ES-I3 (cell line): ENCODE data around the gene F13A1.

ENCODE experiments used
- H3K36me3 ChIP-seq: 2 replicates; pipeline ENCODE4 v1.6.1; 2013; ENCODE audit warnings: mild to moderate bottlenecking, low read length, control low read depth, moderate library complexity; ENCODE audit not compliant: insufficient read depth
- H3K4me1 ChIP-seq: 2 replicates; pipeline ENCODE4 v1.6.1; 2013; ENCODE audit warnings: mild to moderate bottlenecking, control low read depth, low read length; ENCODE audit not compliant: insufficient read depth
- H3K9ac ChIP-seq: 2 replicates; pipeline ENCODE4 v1.6.1; 2013; ENCODE audit warnings: low read depth, mild to moderate bottlenecking, low read length, moderate library complexity
- H3K9me3 ChIP-seq: 2 replicates; pipeline ENCODE4 v1.6.1; 2013; ENCODE audit warnings: mild to moderate bottlenecking, low read length, moderate library complexity; ENCODE audit not compliant: control insufficient read depth, insufficient read depth

The F13A1 gene

GRCh38 chr6:6217855-6218758 is 102.4 kb downstream of the F13A1 start:
- no peak overlapping the region for H3K9ac ChIP-seq
- no peaks in the 10 kb centered on the region for H3K9me3 ChIP-seq
- no peaks in the 10 kb centered on the region for H3K36me3 ChIP-seq
- no peaks in the 10 kb centered on the region for H3K4me1 ChIP-seq

- Histone ChIP-seq H3K36me3 (no peaks in the 10 kb centered on the region; the same call in 1 of the 2 replicates), H3K9me3 (peaks cover 5% of the 10 kb centered on the region; the same call in 1 of the 2 replicates), H3K4me1 (no peaks in the 10 kb centered on the region), H3K9ac (no peak overlapping the region)
Measured at GRCh38 chr6:6210994-6211393, 109.5 kb downstream of the F13A1 start.

DNA sequence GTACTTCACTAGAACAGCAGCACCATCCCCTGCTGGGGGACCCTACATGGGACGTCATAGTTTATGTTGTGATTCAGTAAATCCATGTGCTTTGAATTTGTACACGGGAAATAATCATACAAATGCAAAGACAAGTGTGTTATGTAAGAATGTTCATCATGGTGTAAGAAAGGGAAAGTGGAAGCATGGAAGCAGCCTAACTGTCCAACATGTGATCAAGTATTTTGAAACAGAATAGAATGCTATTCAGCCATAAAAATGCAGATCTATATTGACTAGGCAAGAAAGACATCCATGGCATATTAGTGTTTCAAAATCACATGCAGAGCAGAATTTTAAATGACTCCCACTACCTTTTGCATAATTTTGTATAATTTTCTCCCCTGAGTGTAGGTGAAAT is 117.6 kb downstream of the F13A1 start:
- Histone ChIP-seq H3K36me3 (no peaks in the 10 kb centered on the region), H3K9me3 (no peaks in the 10 kb centered on the region), H3K4me1 (no peaks in the 10 kb centered on the region), H3K9ac (no peak overlapping the region)

- Histone ChIP-seq H3K9ac (no peak overlapping the region), H3K4me1 (no peaks in the 10 kb centered on the region), H3K9me3 (no peaks in the 10 kb centered on the region), H3K36me3 (no peaks in the 10 kb centered on the region)
Measured at GRCh38 chr6:6201200-6201599, 119.3 kb downstream of the F13A1 start.

DNA sequence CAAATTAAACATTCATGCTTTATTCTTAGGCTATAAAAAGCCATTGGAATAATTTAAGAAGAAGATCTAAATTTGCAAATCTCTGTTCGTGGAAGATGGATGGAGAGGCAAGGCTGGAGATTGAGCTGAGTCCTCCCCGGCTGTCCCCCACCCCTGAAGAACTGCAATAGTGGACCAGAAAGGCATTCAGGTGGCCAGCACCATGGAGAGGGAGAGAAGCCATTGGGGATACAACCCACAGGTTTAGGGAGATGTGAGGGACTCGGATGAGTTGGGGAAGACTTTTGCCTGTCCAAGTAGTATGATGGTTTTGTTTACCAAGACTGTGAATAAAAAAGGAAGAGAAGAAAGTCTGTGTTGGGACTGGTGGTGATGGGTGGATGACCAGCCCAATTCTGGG is 120.8 kb downstream of the F13A1 start:
- H3K4me1 ChIP-seq: no peaks in the 10 kb centered on the region
- no peaks in the 10 kb centered on the region for H3K9me3 ChIP-seq
- H3K9ac ChIP-seq: no peak overlapping the region
- H3K36me3 ChIP-seq: no peaks in the 10 kb centered on the region

DNA sequence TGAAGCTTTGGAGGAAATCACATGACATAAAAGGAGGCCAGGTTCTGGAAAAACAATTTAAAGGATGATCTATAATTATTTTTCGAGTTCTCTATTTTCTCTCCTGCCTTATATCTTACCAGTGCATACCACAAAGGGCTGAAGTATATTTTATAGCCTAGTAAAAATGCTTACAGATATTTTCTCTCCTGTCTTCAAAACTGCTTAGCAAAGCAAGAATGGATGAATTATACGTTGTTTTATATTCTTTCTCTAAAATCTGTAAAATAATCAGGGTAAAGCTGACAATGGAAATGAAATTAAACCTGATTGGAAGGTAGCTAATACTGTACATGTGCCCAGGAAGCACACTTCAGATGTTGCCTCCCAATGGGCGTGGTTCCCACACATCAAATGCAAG is 123.7 kb downstream of the F13A1 start:
- 0 out of 2 replicates have a peak, but pooled peaks cover under 1% of the 10 kb centered on the region for H3K4me1 ChIP-seq
- no peaks in the 10 kb centered on the region for H3K36me3 ChIP-seq
- no peaks in the 10 kb centered on the region for H3K9me3 ChIP-seq
- H3K9ac ChIP-seq: no peak overlapping the region

DNA sequence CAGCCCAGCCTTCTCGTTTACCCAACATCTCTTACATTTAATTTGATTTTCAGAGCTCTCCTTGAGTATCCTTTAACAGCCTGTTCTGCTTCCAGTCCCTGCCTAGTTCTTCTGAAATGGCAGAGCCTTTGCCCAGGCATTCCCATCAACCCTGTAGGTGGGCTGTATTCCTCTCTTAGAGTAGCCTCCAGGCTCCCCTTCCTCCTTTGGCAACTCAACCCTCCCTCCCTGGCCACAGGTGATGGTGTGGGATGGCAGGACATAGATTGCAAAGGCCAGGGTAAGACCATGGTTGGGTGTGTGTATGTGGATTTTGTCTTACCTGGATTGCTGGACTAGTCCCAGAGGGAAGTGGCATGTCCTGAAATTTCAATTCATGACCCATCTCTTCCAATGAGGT is 125.4 kb downstream of the F13A1 start:
- H3K9ac ChIP-seq: no peak overlapping the region
- H3K4me1 ChIP-seq: 0 out of 2 replicates have a peak, but pooled peaks cover 7% of the 10 kb centered on the region
- no peaks in the 10 kb centered on the region for H3K36me3 ChIP-seq
- H3K9me3 ChIP-seq: no peaks in the 10 kb centered on the region

DNA sequence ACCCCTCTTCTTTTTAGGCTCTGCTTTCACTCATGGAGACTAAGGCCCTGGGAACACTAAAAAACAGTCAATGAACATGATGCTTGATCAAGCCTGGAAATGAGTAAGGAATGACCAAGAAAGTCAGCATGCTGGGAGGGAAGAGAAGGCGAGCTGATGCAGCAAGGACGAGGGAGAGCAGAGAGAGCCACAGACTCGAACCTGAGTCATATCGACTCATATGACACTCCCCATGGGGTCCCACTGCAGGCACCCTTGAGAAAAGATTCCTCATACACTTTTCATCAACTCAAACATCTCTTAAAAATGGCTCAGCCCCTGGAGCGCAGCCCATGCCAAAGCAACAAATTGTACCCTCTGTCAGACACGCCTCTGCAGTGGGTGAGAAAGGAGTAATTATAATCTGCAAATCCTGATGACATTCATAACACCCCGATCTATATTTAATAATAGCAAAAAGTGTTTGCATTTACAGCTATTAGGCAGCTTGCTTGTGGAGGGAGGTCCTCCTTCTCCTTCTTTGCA is 127.2 kb downstream of the F13A1 start:
- no peak overlapping the region for H3K9ac ChIP-seq
- no peaks in the 10 kb centered on the region for H3K36me3 ChIP-seq

GRCh38 chr6:6191909-6192308 is 128.6 kb downstream of the F13A1 start:
- H3K9ac ChIP-seq: no peak overlapping the region
- no peaks in the 10 kb centered on the region for H3K36me3 ChIP-seq
- H3K9me3 ChIP-seq: no peaks in the 10 kb centered on the region
- H3K4me1 ChIP-seq: 0 out of 2 replicates have a peak, but pooled peaks cover 7% of the 10 kb centered on the region

More for the DNA sequence above, 127.2 kb downstream of the F13A1 start:
- H3K9me3 ChIP-seq: no peaks in the 10 kb centered on the region
- H3K4me1 ChIP-seq: 0 out of 2 replicates have a peak, but pooled peaks cover 7% of the 10 kb centered on the region

DNA sequence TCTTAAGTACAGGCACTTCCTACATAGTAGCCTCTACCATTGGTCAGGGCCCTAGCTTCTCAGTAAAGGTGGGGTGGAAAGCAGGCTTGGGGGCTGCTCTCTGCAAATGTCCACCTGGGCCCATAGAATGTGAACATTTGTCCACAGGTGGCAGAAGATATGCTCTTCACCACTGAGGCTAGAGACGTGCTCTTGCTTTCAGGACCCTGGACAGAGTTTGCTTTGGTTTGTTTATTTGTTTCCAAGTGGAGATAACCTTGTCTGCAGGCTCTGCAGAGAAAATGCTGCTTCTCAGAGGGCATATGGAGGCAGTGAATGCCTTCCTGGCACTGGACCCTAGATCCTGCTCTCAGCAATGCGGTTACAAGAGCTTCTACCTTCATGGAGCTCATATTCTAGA is 129.0 kb downstream of the F13A1 start:
- Histone ChIP-seq H3K9me3 (no peaks in the 10 kb centered on the region), H3K9ac (no peak overlapping the region), H3K36me3 (no peaks in the 10 kb centered on the region), H3K4me1 (0 out of 2 replicates have a peak, but pooled peaks cover 7% of the 10 kb centered on the region)

DNA sequence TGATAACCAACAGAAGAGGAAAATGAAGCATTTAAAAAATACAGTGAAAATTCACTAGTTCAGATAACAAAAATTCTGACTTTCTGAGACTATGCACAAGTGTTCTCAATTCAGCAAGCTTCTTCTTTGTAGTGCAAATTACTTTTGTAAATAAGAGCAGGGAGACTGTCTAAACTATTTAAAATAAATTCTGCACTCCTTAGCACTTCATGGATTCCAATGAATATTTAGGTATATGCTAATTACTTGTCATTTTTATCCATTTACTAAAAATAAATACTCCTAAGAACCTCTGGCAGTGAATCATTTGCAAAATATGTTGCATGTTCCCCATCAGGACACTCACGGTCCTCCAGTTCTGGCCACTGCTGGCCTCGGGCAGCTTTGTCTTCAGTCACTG is 139.8 kb downstream of the F13A1 start:
- Histone ChIP-seq H3K9me3 (no peaks in the 10 kb centered on the region), H3K36me3 (no peaks in the 10 kb centered on the region), H3K9ac (no peak overlapping the region), H3K4me1 (no peaks in the 10 kb centered on the region)

DNA sequence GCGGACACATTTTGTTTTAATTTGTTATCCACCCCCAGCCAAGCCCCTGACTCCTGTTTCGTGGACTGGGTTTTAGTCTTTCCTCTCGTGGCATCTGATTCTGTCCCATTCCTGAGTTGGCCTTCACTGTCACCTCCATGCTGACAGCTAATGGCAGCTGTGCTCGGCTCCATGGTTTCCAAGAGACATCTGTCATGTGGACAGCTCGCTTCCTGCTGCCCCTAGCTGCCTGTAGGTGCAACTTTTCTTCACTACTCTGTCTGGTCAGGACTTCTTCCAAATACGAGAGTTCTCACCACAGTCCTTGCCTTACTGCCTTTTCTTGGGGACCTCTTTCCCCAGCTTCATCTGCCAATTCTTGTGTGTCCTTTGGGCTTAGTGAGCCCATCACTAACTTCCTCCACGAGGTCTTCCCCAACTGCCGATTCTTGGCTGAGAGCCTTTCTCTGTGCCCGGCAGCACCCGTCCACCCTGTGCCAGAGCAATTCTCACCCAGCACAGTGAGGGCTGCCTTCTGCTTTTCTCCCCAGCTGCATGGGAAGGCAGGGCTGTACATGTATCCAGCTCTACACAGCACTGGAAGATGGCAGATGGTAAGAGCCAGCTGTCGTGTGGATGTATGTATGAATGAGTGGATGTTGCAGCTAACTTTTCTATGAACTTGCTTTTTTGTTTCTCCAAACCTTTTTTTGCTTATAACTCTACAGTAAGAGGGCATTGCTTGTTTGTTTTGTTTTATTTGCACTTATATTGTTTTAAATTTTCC is 140.4 kb downstream of the F13A1 start:
- H3K4me1 ChIP-seq: no peaks in the 10 kb centered on the region
- H3K9ac ChIP-seq: no peak overlapping the region
- H3K9me3 ChIP-seq: no peaks in the 10 kb centered on the region
- H3K36me3 ChIP-seq: no peaks in the 10 kb centered on the region

DNA sequence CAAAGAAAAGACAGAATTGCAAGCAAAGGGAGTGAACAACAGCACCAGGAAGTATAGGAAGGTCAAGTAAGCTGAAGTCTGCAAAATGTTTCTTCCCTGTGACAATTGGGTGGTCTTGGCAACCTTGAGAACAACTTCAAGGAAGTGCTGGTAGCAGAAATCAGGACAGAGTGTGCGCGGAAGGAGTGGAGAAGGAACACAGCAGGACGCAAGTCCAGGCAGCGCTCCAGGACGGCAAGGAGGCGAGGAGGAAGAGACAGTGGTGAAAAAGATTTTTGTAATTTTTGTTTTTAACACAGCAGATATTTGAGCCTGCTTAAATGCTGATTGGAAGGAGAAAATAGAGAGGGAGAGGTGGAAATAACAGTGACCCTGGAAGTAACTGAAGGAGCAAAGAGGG is 141.7 kb downstream of the F13A1 start:
- no peak overlapping the region for H3K9ac ChIP-seq
- H3K36me3 ChIP-seq: no peaks in the 10 kb centered on the region
- H3K9me3 ChIP-seq: no peaks in the 10 kb centered on the region; the same call in 1 of the 2 replicates
- H3K4me1 ChIP-seq: no peaks in the 10 kb centered on the region

GRCh38 chr6:6177754-6178153 is 142.7 kb downstream of the F13A1 start:
- no peak overlapping the region for H3K9ac ChIP-seq
- no peaks in the 10 kb centered on the region for H3K4me1 ChIP-seq
- H3K36me3 ChIP-seq: no peaks in the 10 kb centered on the region
- H3K9me3 ChIP-seq: no peaks in the 10 kb centered on the region; the same call in 1 of the 2 replicates
